Esophagus muscularis mucosa (tissue), 4 donors: ENCODE measurements around the gene CNST.

ENCODE experiments used
- CTCF ChIP-seq, 3 experiments: fragments of 200-600 bp in 2 of 3; fragments of 450-650 bp in 1 of 3; sonication (generic) in 2 of 3; IDR thresholded peaks; one replicate each; pipeline ENCODE4 v1.5.1; 2017 to 2019; ENCODE audit warnings: antibody characterized with exemption in 3 of 3, mild to moderate bottlenecking in 2 of 3, moderate library complexity in 1 of 3
- EP300 ChIP-seq: sonication (generic); formaldehyde crosslinking; IDR thresholded peaks from one replicate; pipeline ENCODE4 v1.6.1; 2017; ENCODE audit warnings: antibody characterized with exemption
- POLR2A ChIP-seq: fragments of 450-650 bp; IDR thresholded peaks from one replicate; pipeline ENCODE4 v1.6.1; 2017; ENCODE audit warnings: antibody characterized with exemption, moderate library complexity, mild to moderate bottlenecking, low read depth

- TF ChIP-seq EP300 = no peak
- TF ChIP-seq POLR2A = no peak
- no peak for TF ChIP-seq CTCF (IDR thresholded peaks at IDR 0.05)
Measured at GRCh38 chr1:246550402-246550801, 15.9 kb upstream of the CNST start.
